Measurements from ENCODE around the gene MANEAL. TPM values are rescaled to one million over a fixed set of nuclear protein-coding genes. Genes with fewer than 3 reads are reported as not detected.

Gene MANEAL
- total RNA-seq, 1 experiment from 2014 or later, result 6.4 TPM

- peak overlapping the region; percentile 36 for H3K27ac Mint-ChIP-seq
- ATAC-seq, result peak; percentile 55
- H3K9me3 Mint-ChIP-seq, result no peaks in the 10 kb centered on the region
- DNase-seq (ENCODE audit: low spot score), result peak; percentile 83
- H3K4me3 Mint-ChIP-seq, result peak overlapping the region; percentile 29; the same call in 1 of the 2 replicates
- TF ChIP-seq CTCF (IDR thresholded peaks at IDR 0.05) (peak; percentile 81), HMGXB4 (CRISPR knock-in tag; IDR thresholded peaks at IDR 0.05) (no peak)
- H3K27me3 Mint-ChIP-seq (ENCODE audit: low read depth), result no peaks in the 10 kb centered on the region
- peaks cover 11% of the 10 kb centered on the region; the same call in 1 of the 2 replicates for H3K4me1 Mint-ChIP-seq
- ChIA-PET CTCF (interaction anchor here (1.3 kb wide), 1 partner anchor 89 kb away, joined by 3 read pairs; no protein-coding TSS in a partner anchor), POLR2A (no interaction called here)
- peaks cover 3% of the 10 kb centered on the region for H3K36me3 Mint-ChIP-seq
Measured at GRCh38 chr1:37811027-37811655, 17.5 kb downstream of the MANEAL start.

- no peak for DNase-seq (ENCODE audit: low spot score)
- Mint-ChIP-seq H3K27ac (no peak overlapping the region), H3K4me1 (peaks cover 8% of the 10 kb centered on the region; the same call in 1 of the 2 replicates), H3K4me3 (no peak overlapping the region), H3K36me3 (no peaks in the 10 kb centered on the region; the same call in 1 of the 2 replicates), H3K9me3 (no peaks in the 10 kb centered on the region), H3K27me3 (ENCODE audit: low read depth) (no peaks in the 10 kb centered on the region)
- CTCF ChIA-PET, result no interaction called here
- ATAC-seq, result no peak
- TF ChIP-seq E2F5 (CRISPR knock-in tag; IDR thresholded peaks at IDR 0.05), result no peak
- no peak for TF ChIP-seq NR1H2 (CRISPR knock-in tag; IDR thresholded peaks at IDR 0.05)
- TF ChIP-seq NFYB (CRISPR knock-in tag; conservative IDR thresholded peaks at IDR 0.05; ENCODE audit: low read depth), result no peak
- no peak for TF ChIP-seq ZNF281 (CRISPR knock-in tag; IDR thresholded peaks at IDR 0.05)
- TF ChIP-seq ZNF396 (CRISPR knock-in tag; IDR thresholded peaks at IDR 0.05; ENCODE audit: borderline replicate concordance), result no peak
- no peak for TF ChIP-seq PRRX2 (CRISPR knock-in tag; IDR thresholded peaks at IDR 0.05)
- no peak for TF ChIP-seq FOXK1 (CRISPR knock-in tag; IDR thresholded peaks at IDR 0.05)
- TF ChIP-seq TEAD4 (CRISPR knock-in tag; IDR thresholded peaks at IDR 0.05), result no peak
- no peak for TF ChIP-seq USF2 (CRISPR knock-in tag; IDR thresholded peaks at IDR 0.05)
- no peak for TF ChIP-seq MXD4 (CRISPR knock-in tag; IDR thresholded peaks at IDR 0.05; ENCODE audit: borderline replicate concordance)
- TF ChIP-seq NR2C2 (CRISPR knock-in tag; IDR thresholded peaks at IDR 0.05), result no peak
- no peak for TF ChIP-seq NR3C1 (CRISPR knock-in tag; conservative IDR thresholded peaks at IDR 0.05; ENCODE audit: low read depth)
- TF ChIP-seq FOXP1 (CRISPR knock-in tag; IDR thresholded peaks at IDR 0.05; ENCODE audit: borderline replicate concordance), result no peak
- POLR2A ChIA-PET, result no interaction called here
Measured at GRCh38 chr1:37813529-37814145, 20.0 kb downstream of the MANEAL start.
